Prostate gland (tissue), 2 donors: ENCODE results near the gene ASGR2.

Experiments
- POLR2A ChIP-seq: fragments of 450-650 bp; IDR thresholded peaks from one replicate; pipeline ENCODE4 v1.6.1; 2016; ENCODE audit warnings: antibody characterized with exemption, mild to moderate bottlenecking
- TF ChIP-seq, protein P1 (sequence below), 4 experiments: fragments of 200-600 bp in 2 of 4; fragments of 450-650 bp in 2 of 4; sonication (generic) in 2 of 4; IDR thresholded peaks; 1 replicate in 3 of 4; 2 replicates in 1 of 4; pipeline ENCODE4 v1.5.1; 2016 to 2019; ENCODE audit warnings: antibody characterized with exemption in 4 of 4, mild to moderate bottlenecking in 2 of 4, moderate library complexity in 2 of 4

DNA sequence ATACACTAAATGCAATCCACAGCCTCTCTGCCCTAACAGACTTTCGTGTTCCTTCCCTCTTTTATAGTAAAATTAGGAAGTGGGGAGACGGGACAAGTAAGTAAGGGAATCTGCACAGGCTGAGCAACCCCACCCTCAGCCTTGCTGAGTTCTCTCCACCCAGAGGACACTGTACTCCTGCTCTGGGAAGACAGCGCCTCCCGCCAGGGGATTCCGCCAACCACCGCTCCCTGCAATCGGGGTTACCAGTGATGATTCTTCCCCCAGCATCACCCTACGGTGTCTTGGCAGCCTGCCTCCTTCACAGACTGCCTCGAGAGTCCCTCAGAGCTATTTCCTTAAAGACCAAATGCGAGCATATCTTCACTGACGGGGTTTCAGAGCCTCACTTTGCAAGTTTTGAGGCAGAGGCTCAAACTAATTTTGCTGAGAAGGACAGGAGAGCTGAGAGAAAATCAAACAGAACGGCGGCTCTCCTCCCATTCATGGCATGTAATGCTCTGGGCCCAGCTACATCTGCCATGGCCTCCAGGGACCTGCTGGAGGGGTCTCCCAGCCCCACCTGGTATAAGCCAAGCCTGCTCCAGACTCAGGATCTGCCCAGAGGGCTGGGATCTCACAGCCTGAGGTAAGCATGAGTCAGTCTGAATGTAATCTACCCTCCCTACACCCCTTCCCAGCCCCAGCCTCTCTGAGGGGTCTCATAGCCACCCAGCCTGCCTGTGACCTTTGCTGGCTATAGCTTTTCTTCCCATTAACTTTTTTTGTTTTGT lies 22.7 kb upstream of the ASGR2 start:
- TF ChIP-seq POLR2A: no peak
- TF ChIP-seq, protein P1, sequence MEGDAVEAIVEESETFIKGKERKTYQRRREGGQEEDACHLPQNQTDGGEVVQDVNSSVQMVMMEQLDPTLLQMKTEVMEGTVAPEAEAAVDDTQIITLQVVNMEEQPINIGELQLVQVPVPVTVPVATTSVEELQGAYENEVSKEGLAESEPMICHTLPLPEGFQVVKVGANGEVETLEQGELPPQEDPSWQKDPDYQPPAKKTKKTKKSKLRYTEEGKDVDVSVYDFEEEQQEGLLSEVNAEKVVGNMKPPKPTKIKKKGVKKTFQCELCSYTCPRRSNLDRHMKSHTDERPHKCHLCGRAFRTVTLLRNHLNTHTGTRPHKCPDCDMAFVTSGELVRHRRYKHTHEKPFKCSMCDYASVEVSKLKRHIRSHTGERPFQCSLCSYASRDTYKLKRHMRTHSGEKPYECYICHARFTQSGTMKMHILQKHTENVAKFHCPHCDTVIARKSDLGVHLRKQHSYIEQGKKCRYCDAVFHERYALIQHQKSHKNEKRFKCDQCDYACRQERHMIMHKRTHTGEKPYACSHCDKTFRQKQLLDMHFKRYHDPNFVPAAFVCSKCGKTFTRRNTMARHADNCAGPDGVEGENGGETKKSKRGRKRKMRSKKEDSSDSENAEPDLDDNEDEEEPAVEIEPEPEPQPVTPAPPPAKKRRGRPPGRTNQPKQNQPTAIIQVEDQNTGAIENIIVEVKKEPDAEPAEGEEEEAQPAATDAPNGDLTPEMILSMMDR (IDR thresholded peaks at IDR 0.05): no peak
